Stomach (tissue), 9 donors: ENCODE data around the gene MTA3. TPM values are rescaled to one million over a fixed set of nuclear protein-coding genes. Genes with fewer than 3 reads are reported as not detected.

Experiments used
- DNase-seq, 2 donors: peaks; one replicate each; pipeline versions ENCODE4 v3.0.0 to v3.0.0-alpha.2; 2013 to 2019
- H3K27ac ChIP-seq, 5 donors: fragments of 200-600 bp in 4 of 5; sonication (generic) in 4 of 5; one replicate each; pipeline ENCODE4 v1.5.1; 2013 to 2019; ENCODE audit warnings: mild to moderate bottlenecking in 1 of 5, moderate library complexity in 1 of 5
- H3K27me3 ChIP-seq, 3 donors: fragments of 200-600 bp; sonication (generic); one replicate each; pipeline ENCODE4 v1.5.1; 2017 to 2019; ENCODE audit warnings: mixed run types in 1 of 3
- H3K36me3 ChIP-seq, 4 donors: fragments of 200-600 bp; sonication (generic); 1 replicate in 3 of 4; 2 replicates in 1 of 4; pipeline ENCODE4 v1.5.1; 2016 to 2019
- H3K4me1 ChIP-seq, 4 donors: fragments of 200-600 bp; sonication (generic); one replicate each; pipeline ENCODE4 v1.5.1; 2016 to 2019
- H3K4me3 ChIP-seq, 4 donors: fragments of 200-600 bp; sonication (generic) in 3 of 4; one replicate each; pipeline ENCODE4 v1.5.1; 2016 to 2019; ENCODE audit warnings: mild to moderate bottlenecking in 1 of 4
- H3K9me3 ChIP-seq, 4 donors: fragments of 200-600 bp; sonication (generic); one replicate each; pipeline ENCODE4 v1.5.1; 2016 to 2019
- EP300 ChIP-seq: sonication (generic); formaldehyde crosslinking; IDR thresholded peaks from one replicate; pipeline ENCODE4 v1.6.1; 2017; ENCODE audit warnings: antibody characterized with exemption
- POLR2A ChIP-seq, 4 donors: fragments of 450-650 bp; IDR thresholded peaks; one replicate each; pipeline ENCODE4 v1.6.1; 2016; ENCODE audit warnings: antibody characterized with exemption in 4 of 4, control low read depth in 2 of 4, mild to moderate bottlenecking in 1 of 4, moderate library complexity in 1 of 4
- POLR2AphosphoS5 ChIP-seq, 3 donors: sonication (generic); formaldehyde crosslinking; IDR thresholded peaks; one replicate each; pipeline ENCODE4 v1.6.1; 2016; ENCODE audit warnings: antibody characterized with exemption in 3 of 3
- WGBS, 5 donors: extraction: QIAGEN DNeasy Blood & Tissue Kit in 3 of 5; methylation state at CpG; one replicate each; pipeline versions ENCODE4 v1.1.5 to v1.1.7; 2013 to 2018; 5-methylcytosine and 5-hydroxymethylcytosine counted together
- intact Hi-C: fragments of 100-400 bp; cut with DNase I; formaldehyde crosslinking; loops from one replicate; pipeline ENCODE4 v1.15.1; 2023; ENCODE audit warnings: low total_unique reads
- polyA plus RNA-seq, 3 donors: library from polyadenylated mRNA; stranded (reverse); fragments of 200-250 nt; gene quantifications; one replicate each; pipeline ENCODE4 v1.2.3, GENCODE V29; 2013
- total RNA-seq, 5 donors: library from RNA; depleted of rRNA; stranded (reverse); fragments of >200 nt; gene quantifications; one replicate each; pipeline versions ENCODE4 v1.1.0 to v1.2.3, GENCODE V29; 2014 to 2016
- TF ChIP-seq, protein P1 (sequence below), 7 experiments: fragments of 450-650 bp in 4 of 7; fragments of 200-600 bp in 3 of 7; sonication (generic) in 3 of 7; IDR thresholded peaks; one replicate each; pipeline ENCODE4 v1.5.1; 2016 to 2019; ENCODE audit warnings: antibody characterized with exemption in 7 of 7, control low read depth in 2 of 7, mild to moderate bottlenecking in 1 of 7
- donor health status: healthy with polysubstance abuse.
- donor health status: Bipolar disorder and iron deficiency.
- donor health status: healthy.

Gene MTA3
- total and polyA plus RNA-seq, 8 donors, result 27.8 to 120 (median 49.1) TPM

DNA sequence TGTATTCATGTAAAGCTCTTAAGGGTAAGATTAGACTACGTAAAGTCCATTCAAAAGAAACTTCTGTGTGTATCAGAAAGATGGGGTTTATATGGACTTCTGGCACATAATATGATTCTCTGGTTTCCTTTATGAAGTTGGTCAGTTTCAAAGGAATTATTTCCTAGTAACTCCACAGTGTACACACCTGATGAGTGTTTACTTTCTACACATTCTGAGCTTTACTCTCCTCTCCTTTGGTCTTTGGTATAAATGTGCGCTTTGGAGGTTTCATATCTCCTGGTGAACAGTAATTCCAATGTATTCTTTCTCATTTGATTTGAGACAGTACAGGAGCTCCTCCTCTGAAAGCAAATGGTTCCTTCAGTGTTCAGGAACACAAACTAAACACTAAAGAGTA, 107.4 kb downstream of the MTA3 start:
- Histone ChIP-seq H3K9me3 (no peaks in the 10 kb centered on the region), H3K27ac (no peak overlapping the region), H3K36me3 (peaks cover 0 to 22% (median 9%) of the 10 kb centered on the region in 4 donors), H3K4me3 (no peak overlapping the region), H3K4me1 (peaks cover 0 to 13% (median 0%) of the 10 kb centered on the region in 4 donors), H3K27me3 (no peaks in the 10 kb centered on the region)
- WGBS, 5 donors, result 40 to 73% (median 71%) methylated on average over 2 of the region's 2 CpGs
- DNase-seq, result no peak
- intact Hi-C loops, result no loop called here
- TF ChIP-seq POLR2AphosphoS5 (IDR thresholded peaks at IDR 0.05), result no peak
- TF ChIP-seq POLR2A (IDR thresholded peaks at IDR 0.05), result no peak
- TF ChIP-seq, protein P1, sequence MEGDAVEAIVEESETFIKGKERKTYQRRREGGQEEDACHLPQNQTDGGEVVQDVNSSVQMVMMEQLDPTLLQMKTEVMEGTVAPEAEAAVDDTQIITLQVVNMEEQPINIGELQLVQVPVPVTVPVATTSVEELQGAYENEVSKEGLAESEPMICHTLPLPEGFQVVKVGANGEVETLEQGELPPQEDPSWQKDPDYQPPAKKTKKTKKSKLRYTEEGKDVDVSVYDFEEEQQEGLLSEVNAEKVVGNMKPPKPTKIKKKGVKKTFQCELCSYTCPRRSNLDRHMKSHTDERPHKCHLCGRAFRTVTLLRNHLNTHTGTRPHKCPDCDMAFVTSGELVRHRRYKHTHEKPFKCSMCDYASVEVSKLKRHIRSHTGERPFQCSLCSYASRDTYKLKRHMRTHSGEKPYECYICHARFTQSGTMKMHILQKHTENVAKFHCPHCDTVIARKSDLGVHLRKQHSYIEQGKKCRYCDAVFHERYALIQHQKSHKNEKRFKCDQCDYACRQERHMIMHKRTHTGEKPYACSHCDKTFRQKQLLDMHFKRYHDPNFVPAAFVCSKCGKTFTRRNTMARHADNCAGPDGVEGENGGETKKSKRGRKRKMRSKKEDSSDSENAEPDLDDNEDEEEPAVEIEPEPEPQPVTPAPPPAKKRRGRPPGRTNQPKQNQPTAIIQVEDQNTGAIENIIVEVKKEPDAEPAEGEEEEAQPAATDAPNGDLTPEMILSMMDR (IDR thresholded peaks at IDR 0.05), result no peak
- TF ChIP-seq EP300, result no peak

DNA sequence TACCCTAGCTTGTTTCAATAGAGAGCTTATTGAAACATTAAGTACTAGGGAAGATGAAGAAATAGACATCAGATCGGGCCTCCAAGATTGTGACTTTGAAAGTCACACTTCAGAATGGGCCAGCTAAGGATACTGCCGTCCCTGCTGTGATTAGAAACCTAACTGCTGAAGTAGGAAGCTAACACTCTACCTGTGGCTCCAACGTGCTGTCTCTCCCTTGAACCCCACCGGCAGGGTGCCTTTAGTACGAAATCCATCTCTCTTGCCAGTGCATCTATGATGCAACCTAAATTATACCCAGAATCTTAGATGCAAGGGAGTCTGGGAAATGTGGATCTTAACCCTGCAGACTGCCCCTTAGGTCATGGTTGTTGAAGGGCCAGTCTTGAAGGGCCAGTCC, 116.9 kb downstream of the MTA3 start:
- no peak for DNase-seq
- TF ChIP-seq, protein P1 (IDR thresholded peaks at IDR 0.05), result no peak
- no peak for TF ChIP-seq EP300
- TF ChIP-seq POLR2AphosphoS5 (IDR thresholded peaks at IDR 0.05), result no peak
- no peak for TF ChIP-seq POLR2A (IDR thresholded peaks at IDR 0.05)
- Histone ChIP-seq H3K36me3 (peaks cover 0 to 33% (median 26%) of the 10 kb centered on the region in 4 donors), H3K9me3 (no peaks in the 10 kb centered on the region), H3K27me3 (no peaks in the 10 kb centered on the region), H3K4me3 (no peak overlapping the region), H3K4me1 (no peaks in the 10 kb centered on the region), H3K27ac (no peak overlapping the region)
- intact Hi-C loops, result no loop called here
- 75 to 94% (median 81%) methylated on average over 5 of the region's 5 CpGs for WGBS, 5 donors

DNA sequence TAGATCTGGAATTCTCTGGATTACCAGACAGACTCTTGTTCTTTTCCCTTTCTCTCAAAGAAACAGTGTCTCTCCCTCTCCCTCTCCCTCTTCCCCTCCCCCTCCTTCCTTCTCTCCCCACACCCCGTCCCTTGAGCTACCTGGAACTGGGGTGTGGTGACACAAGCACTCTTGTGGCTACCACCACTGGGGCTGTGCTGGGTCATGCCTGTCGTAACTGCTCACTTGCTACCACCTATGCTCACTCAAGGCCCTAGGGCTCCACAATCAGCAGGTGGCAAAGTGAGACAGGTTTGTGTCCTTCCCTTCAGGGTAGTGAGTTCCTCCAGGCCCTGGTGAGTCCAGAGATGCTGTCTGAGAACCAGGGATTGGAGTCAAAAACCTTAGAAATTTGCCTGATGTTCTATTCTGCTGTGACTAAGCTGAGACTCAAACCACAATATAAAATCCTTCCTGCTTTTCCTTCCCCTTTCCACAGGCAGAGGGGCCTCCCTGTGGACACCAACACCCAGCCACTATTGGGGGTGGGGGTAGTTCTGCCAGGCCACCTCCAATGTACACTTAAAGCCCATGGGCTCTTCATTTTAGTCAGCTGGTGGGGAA, 124.7 kb downstream of the MTA3 start:
- Histone ChIP-seq H3K4me1 (peaks cover 0 to 13% (median 0%) of the 10 kb centered on the region in 4 donors), H3K9me3 (no peaks in the 10 kb centered on the region), H3K27me3 (no peaks in the 10 kb centered on the region), H3K36me3 (peaks cover 0 to 16% (median 7%) of the 10 kb centered on the region in 4 donors), H3K4me3 (no peak overlapping the region), H3K27ac (no peak overlapping the region)
- TF ChIP-seq POLR2A (IDR thresholded peaks at IDR 0.05), result no peak
- TF ChIP-seq POLR2AphosphoS5 (IDR thresholded peaks at IDR 0.05), result no peak
- TF ChIP-seq, protein P1 (IDR thresholded peaks at IDR 0.05), result no peak
- no peak for TF ChIP-seq EP300
- intact Hi-C loops, result no loop called here
- DNase-seq, result no peak
- WGBS, 5 donors, result 78 to 87% (median 81%) methylated on average over 2 of the region's 2 CpGs

DNA sequence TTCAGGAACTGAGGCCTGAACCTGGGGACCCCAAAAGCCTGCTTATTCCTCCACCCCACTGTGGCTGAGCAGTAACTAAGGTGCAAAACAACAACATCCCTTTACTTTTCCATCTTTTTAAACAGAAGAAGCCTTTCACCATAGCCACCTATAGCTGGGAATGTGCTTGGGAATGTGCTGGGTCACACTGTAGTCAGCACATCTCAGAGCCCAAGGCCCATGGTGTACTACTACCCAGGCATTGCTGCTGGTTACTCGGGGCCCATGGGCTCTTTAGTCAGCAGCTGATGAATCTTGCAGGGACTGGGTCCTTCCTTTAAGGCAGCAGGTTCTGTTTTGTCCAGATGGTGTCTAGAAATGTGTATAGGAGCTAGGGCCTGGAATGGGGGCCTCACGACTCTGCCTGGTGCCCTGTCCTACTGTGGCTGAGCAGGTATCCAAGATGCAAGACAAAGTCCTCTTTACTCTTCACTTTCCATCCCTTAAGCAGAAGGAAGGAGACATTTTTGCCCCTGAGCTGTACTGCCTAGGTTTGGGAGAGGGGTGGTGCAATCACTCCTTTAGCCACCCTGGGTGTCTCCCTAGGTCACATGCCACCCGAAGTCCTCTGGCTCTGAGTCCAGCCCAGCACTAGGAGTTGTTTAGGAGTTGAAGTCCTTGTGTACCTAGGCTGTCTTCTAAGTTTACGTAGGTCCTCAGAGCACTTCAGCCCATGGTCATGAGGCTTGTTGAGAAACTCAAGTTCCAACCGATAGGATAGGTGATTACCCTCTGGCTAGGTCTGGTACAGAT, 125.5 kb downstream of the MTA3 start:
- Histone ChIP-seq H3K27me3 (no peaks in the 10 kb centered on the region), H3K4me1 (peaks cover 0 to 13% (median 0%) of the 10 kb centered on the region in 4 donors), H3K27ac (no peak overlapping the region), H3K4me3 (no peak overlapping the region), H3K9me3 (no peaks in the 10 kb centered on the region), H3K36me3 (peaks cover 0 to 16% (median 6%) of the 10 kb centered on the region in 4 donors)
- TF ChIP-seq, protein P1 (IDR thresholded peaks at IDR 0.05), result no peak
- TF ChIP-seq EP300, result no peak
- TF ChIP-seq POLR2A (IDR thresholded peaks at IDR 0.05), result no peak
- no peak for TF ChIP-seq POLR2AphosphoS5 (IDR thresholded peaks at IDR 0.05)
- WGBS, 5 donors, result 89 to 98% (median 96%) methylated on average over 5 of the region's 5 CpGs
- DNase-seq, result no peak
- intact Hi-C loops, result no loop called here
